IMR-90 (cell line): Measurements from ENCODE around the gene ZNF385C. TPM values are rescaled to one million over a fixed set of nuclear protein-coding genes. Genes with fewer than 3 reads are reported as not detected.

Source experiments
- ATAC-seq: fragments of 200-7000 bp; cut with Tn5 transposase; 2 replicates; pipeline ENCODE4 v1.9.1; 2020; ENCODE audit warnings: low read depth, mild to moderate bottlenecking, moderate library complexity
- BruUV-seq: library from RNA; stranded (reverse); fragments of 400-500 nt; replicated peaks from 2 replicates; lab custom pipeline; 2021; lab: Mats Ljungman, UMichigan
- CTCF ChIA-PET: fragments of 300-600 bp; formaldehyde crosslinking; extraction: SDS; loops from one replicate; lab custom pipeline; 2021; ENCODE audit warnings: antibody characterized with exemption; lab: Yijun Ruan, JAX
- POLR2A ChIA-PET: fragments of 300-600 bp; sonication (Branson Sonifier 250); formaldehyde crosslinking; loops from one replicate; lab custom pipeline; 2022; ENCODE audit warnings: antibody characterized with exemption; ENCODE audit not compliant: unreplicated experiment; lab: Charles Lee
- DNase-seq: peaks from one replicate; pipeline ENCODE4 v3.0.0; 2013
- H2AFZ ChIP-seq: replicated peaks from 2 replicates; pipeline ENCODE3; 2013; ENCODE audit warnings: low read length, mild to moderate bottlenecking; ENCODE audit not compliant: poor library complexity
- H2AK5ac ChIP-seq: 2 replicates; pipeline ENCODE4 v1.6.1; 2013; ENCODE audit warnings: low read depth, low read length, inconsistent platforms
- H2AK9ac ChIP-seq: replicated peaks from 2 replicates; pipeline ENCODE3; 2013; ENCODE audit warnings: mild to moderate bottlenecking, low read depth, low read length, moderate library complexity; ENCODE audit not compliant: poor library complexity
- H2BK120ac ChIP-seq: 2 replicates; pipeline ENCODE4 v1.6.1; 2013; ENCODE audit warnings: low read depth, low read length, inconsistent platforms
- H2BK15ac ChIP-seq: 3 replicates; pipeline ENCODE4 v1.6.1; 2013; ENCODE audit warnings: low read depth, low read length, inconsistent platforms
- H2BK20ac ChIP-seq: 2 replicates; pipeline ENCODE4 v1.6.1; 2013; ENCODE audit warnings: low read depth, mild to moderate bottlenecking, inconsistent platforms, low read length, moderate library complexity
- H2BK5ac ChIP-seq: 2 replicates; pipeline ENCODE4 v1.6.1; 2013; ENCODE audit warnings: mild to moderate bottlenecking, low read depth, low read length, inconsistent platforms; ENCODE audit not compliant: poor library complexity, severe bottlenecking
- H3K14ac ChIP-seq: replicated peaks from 2 replicates; pipeline ENCODE4 v1.6.1; 2013; ENCODE audit warnings: low read depth, low read length, inconsistent platforms
- H3K18ac ChIP-seq: 2 replicates; pipeline ENCODE4 v1.6.1; 2013; ENCODE audit warnings: low read depth, low read length, control low read depth
- H3K23ac ChIP-seq: 2 replicates; pipeline ENCODE4 v1.6.1; 2013; ENCODE audit warnings: low read depth, low read length, inconsistent platforms
- H3K27ac ChIP-seq: 2 replicates; pipeline ENCODE4 v1.5.1; 2013; ENCODE audit warnings: mild to moderate bottlenecking, control low read depth, low read length; ENCODE audit not compliant: insufficient read depth
- H3K27me3 ChIP-seq: 2 replicates; pipeline ENCODE4 v1.6.1; 2013; ENCODE audit warnings: low read length; ENCODE audit not compliant: control insufficient read depth, insufficient read depth
- H3K36me3 ChIP-seq: 2 replicates; pipeline ENCODE4 v1.6.1; 2013; ENCODE audit warnings: low read length, mixed read lengths; ENCODE audit not compliant: control insufficient read depth, insufficient read depth
- H3K4ac ChIP-seq: 2 replicates; pipeline ENCODE4 v1.6.1; 2013; ENCODE audit warnings: low read depth, low read length, inconsistent platforms
- H3K4me1 ChIP-seq: 2 replicates; pipeline ENCODE4 v1.6.1; 2013; ENCODE audit warnings: low read length, mixed read lengths; ENCODE audit not compliant: control insufficient read depth, insufficient read depth
- H3K4me2 ChIP-seq: 2 replicates; pipeline ENCODE4 v1.6.1; 2013; ENCODE audit warnings: low read depth, mild to moderate bottlenecking, control low read depth, low read length, moderate library complexity
- H3K4me3 ChIP-seq: 2 replicates; pipeline ENCODE4 v1.5.1; 2013; ENCODE audit warnings: low read depth, mild to moderate bottlenecking, control low read depth, low read length, moderate library complexity; ENCODE audit not compliant: insufficient read depth
- H3K56ac ChIP-seq: 2 replicates; pipeline ENCODE4 v1.6.1; 2013; ENCODE audit warnings: low read length, inconsistent platforms; ENCODE audit not compliant: insufficient read depth; ENCODE audit errors: extremely low read depth
- H3K79me1 ChIP-seq, 2 experiments: 2 replicates each; pipeline ENCODE4 v1.6.1; 2013; ENCODE audit warnings: low read length in 2 of 2, inconsistent platforms in 1 of 2, low read depth in 1 of 2
- H3K9ac ChIP-seq: 2 replicates; pipeline ENCODE4 v1.6.1; 2013; ENCODE audit warnings: low read depth, low read length, control low read depth
- H3K9me1 ChIP-seq: 2 replicates; pipeline ENCODE4 v1.6.1; 2013; ENCODE audit warnings: low read length, inconsistent platforms; ENCODE audit not compliant: insufficient read depth
- H3K9me3 ChIP-seq: 2 replicates; pipeline ENCODE4 v1.6.1; 2013; ENCODE audit warnings: low read length; ENCODE audit not compliant: control insufficient read depth, insufficient read depth
- H4K20me1 ChIP-seq: 2 replicates; pipeline ENCODE4 v1.6.1; 2013; ENCODE audit warnings: low read length, inconsistent platforms; ENCODE audit not compliant: insufficient read depth
- H4K5ac ChIP-seq: 2 replicates; pipeline ENCODE4 v1.6.1; 2013; ENCODE audit warnings: mild to moderate bottlenecking, low read depth, low read length, control low read depth
- H4K8ac ChIP-seq, 2 experiments: 2 replicates each; pipeline ENCODE4 v1.6.1; 2013; ENCODE audit warnings: low read depth in 2 of 2, low read length in 2 of 2, control low read depth in 1 of 2, inconsistent platforms in 1 of 2
- H4K91ac ChIP-seq: 2 replicates; pipeline ENCODE4 v1.6.1; 2013; ENCODE audit warnings: low read depth, low read length, inconsistent platforms; ENCODE audit not compliant: insufficient read depth
- CHD1 ChIP-seq: IDR thresholded peaks from 2 replicates; pipeline ENCODE4 v1.6.1; 2012; ENCODE audit warnings: low read depth, low read length, improper control_type of control experiment
- FOS ChIP-seq: fragments of 150-350 bp; IDR thresholded peaks from 2 replicates; pipeline ENCODE4 v1.6.1; 2016; ENCODE audit warnings: low read depth, low read length
- MAFK ChIP-seq: IDR thresholded peaks from 2 replicates; pipeline ENCODE4 v1.6.1; 2012; ENCODE audit warnings: low read depth, low read length, improper control_type of control experiment
- SMC3 ChIP-seq: fragments of 150-350 bp; IDR thresholded peaks from 2 replicates; pipeline ENCODE4 v1.6.1; 2016; ENCODE audit warnings: low read depth, mild to moderate bottlenecking, antibody characterized with exemption, low read length, moderate library complexity
- WGBS, 2 experiments: methylation state at CpG; one replicate each; pipeline versions ENCODE4 v1.1.5 to v1.1.7; 2013; ENCODE audit warnings: missing lambda C conversion rate in 2 of 2; ENCODE audit not compliant: insufficient read length in 1 of 2; ENCODE audit errors: extremely low coverage in 2 of 2; 5-methylcytosine and 5-hydroxymethylcytosine counted together
- dilution Hi-C: fragments of 300-500 bp; cut with HindIII; formaldehyde crosslinking; loops from one replicate; pipeline ENCODE4 v1.14.3; 2018; ENCODE audit warnings: low sequenced_read_pairs; ENCODE audit not compliant: unreplicated experiment
- in situ Hi-C: fragments of 300-500 bp; cut with MboI; formaldehyde crosslinking; loops from 3 replicates; pipeline ENCODE4 v1.14.3; 2019; ENCODE audit warnings: low sequenced_read_pairs, inconsistent platforms, mixed read lengths
- intact Hi-C: fragments of 100-400 bp; cut with micrococcal nuclease; formaldehyde crosslinking; loops from 2 replicates; pipeline ENCODE4 v1.10.0; 2022
- polyA plus RNA-seq, 3 experiments: library from polyadenylated mRNA; depleted of rRNA; stranded (reverse); fragments of >200 nt; gene quantifications; 2 replicates each; pipeline ENCODE4 v1.2.3, GENCODE V29; 2012; ENCODE audit warnings: low replicate concordance in 1 of 3
- total RNA-seq: library from RNA; depleted of rRNA; stranded (reverse); fragments of >200 nt; gene quantifications from 2 replicates; pipeline ENCODE4 v1.2.3, GENCODE V29; 2012
- TF ChIP-seq, protein P1 (sequence below): fragments of 150-350 bp; IDR thresholded peaks from 2 replicates; pipeline ENCODE4 v1.6.1; 2017; ENCODE audit warnings: mild to moderate bottlenecking, antibody characterized with exemption, low read length, low read depth

ZNF385C gene
- total and polyA plus RNA-seq, 2 of the 4 experiments (the other 2 are of a cell fraction): not detected

DNA sequence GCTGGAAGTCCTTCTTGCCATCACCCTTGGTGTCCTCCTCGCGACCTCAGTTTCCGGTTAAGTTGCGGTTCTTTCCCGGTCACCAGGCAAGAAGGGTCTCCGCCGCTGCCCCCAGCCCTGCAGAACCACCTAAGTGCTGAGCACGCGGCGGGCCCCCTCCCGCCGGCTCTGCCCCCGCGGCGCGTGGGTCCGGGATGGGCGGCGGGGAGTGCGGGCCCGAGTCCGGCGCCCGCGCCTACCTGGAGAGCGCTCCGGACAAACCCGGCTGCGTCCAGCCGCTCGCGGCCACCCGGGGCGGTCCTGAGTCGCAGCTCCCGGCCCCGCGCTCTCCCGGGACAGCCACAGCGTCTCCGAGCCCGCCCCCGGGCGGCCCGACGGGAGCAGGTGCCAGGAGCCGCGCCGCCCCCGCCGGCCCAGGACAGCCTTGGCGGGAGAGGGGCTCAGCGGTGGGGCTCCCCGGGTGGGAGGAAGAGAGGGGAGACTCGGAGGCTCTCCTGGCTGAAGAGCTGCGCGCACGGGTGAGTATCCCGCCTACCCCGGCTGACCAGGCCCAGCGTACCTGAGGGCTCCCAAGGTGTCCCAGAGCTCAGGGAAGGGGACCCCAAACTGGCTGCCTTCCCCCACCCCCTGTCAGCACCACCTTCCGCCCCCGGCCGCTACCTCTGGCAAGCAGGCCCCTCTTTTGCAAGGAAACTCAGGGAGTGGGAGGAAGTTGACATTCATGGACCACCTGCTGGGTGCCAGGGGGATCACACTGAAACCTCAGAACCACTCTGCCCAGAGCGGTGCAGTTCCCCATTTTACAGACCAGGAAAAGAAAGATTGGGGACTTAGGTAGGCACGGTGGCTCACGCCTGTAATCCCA lies 25.7 kb downstream of the ZNF385C start (continued):
- TF ChIP-seq MAFK: no peak

DNA sequence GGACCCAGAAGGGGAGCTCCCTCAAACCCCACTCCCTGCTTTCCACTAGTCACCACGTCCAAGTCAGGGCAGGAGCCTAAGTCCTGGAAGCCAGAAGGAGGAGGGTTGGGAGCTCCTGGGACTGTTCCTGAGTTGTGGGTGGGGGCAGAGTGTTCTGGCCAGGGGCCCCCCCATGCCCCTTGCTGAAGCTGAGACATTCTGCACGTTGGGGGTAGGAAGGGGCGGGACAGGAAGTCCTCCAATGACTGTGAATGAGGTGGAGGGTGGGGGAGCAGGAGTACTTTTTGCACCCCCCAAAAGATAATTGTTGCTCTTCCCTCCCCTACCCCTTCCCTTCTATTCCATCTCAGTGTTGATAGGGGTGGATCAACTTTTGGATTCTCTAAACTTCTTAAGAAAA lies 26.5 kb downstream of the ZNF385C start:
- Histone ChIP-seq H2AK9ac (no peak overlapping the region), H2AFZ (no peak overlapping the region), H3K56ac (no peak overlapping the region), H3K4ac (no peak overlapping the region), H2BK5ac (no peak overlapping the region), H3K9me1 (no peaks in the 10 kb centered on the region), H2BK20ac (no peak overlapping the region), H2AK5ac (no peak overlapping the region), H3K4me3 (no peak overlapping the region), H3K27me3 (peaks cover 72% of the 10 kb centered on the region), H2BK120ac (no peak overlapping the region), H3K27ac (no peak overlapping the region), H3K14ac (no peak overlapping the region), H3K4me1 (no peaks in the 10 kb centered on the region), H4K91ac (no peak overlapping the region), H3K23ac (no peak overlapping the region), H4K5ac (no peak overlapping the region), H4K20me1 (no peaks in the 10 kb centered on the region; the same call in 1 of the 2 replicates), H3K9ac (no peak overlapping the region), H2BK15ac (no peak overlapping the region), H3K18ac (no peak overlapping the region), H3K79me1 (no peaks in the 10 kb centered on the region), H3K36me3 (no peaks in the 10 kb centered on the region), H3K4me2 (no peak overlapping the region), H3K9me3 (no peaks in the 10 kb centered on the region), H4K8ac (no peak overlapping the region)
- intact Hi-C loops (no loop called here), dilution Hi-C loops (no loop called here), in situ Hi-C loops (no loop called here)
- BruUV-seq: no TSS peak
- ChIA-PET POLR2A (no interaction called here), CTCF (no interaction called here)
- DNase-seq: no peak
- no peak for ATAC-seq
- TF ChIP-seq, protein P1, sequence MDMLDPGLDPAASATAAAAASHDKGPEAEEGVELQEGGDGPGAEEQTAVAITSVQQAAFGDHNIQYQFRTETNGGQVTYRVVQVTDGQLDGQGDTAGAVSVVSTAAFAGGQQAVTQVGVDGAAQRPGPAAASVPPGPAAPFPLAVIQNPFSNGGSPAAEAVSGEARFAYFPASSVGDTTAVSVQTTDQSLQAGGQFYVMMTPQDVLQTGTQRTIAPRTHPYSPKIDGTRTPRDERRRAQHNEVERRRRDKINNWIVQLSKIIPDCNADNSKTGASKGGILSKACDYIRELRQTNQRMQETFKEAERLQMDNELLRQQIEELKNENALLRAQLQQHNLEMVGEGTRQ: no peak
- TF ChIP-seq SMC3 (no peak), CHD1 (no peak), FOS (no peak)
- WGBS, 2 experiments: no CpG with 5 or more reads among the region's 3 CpGs
